ENCODE data around the gene MAP2K7.
"Not testable (repeated sequence)": the region's sequence is repeated elsewhere in the genome, so short reads cannot be mapped to it uniquely, and the experiment has no call there.

MAP2K7 gene

GRCh38 chr19:7883105-7883504 lies 20.6 kb upstream of the MAP2K7 start:
- DNase-seq (ENCODE audit: low read depth in 2 of 2) = no peak

GRCh38 chr19:7883796-7884570 lies 19.7 kb upstream of the MAP2K7 start:
- DNase-seq (ENCODE audit: low read depth in 2 of 2) = no peak

- DNase-seq (ENCODE audit: low read depth in 2 of 2) = no peak
These were observed 17.9 kb upstream of the MAP2K7 start for GRCh38 chr19:7885818-7886217.

- no peak for DNase-seq (ENCODE audit: low read depth in 2 of 2)
These were observed 16.1 kb upstream of the MAP2K7 start for GRCh38 chr19:7887408-7888144.

GRCh38 chr19:7888145-7888825 lies 15.4 kb upstream of the MAP2K7 start, which contains the start of gene LRRC8E:
Gene LRRC8E, plus strand, starts transcription at chr19:7888510. Its CDS starts 7,094 bp downstream, at chr19:7895604.
- no peak for DNase-seq (ENCODE audit: low read depth in 2 of 2)

- DNase-seq (ENCODE audit: low read depth in 2 of 2) = no peak
These were observed 14.9 kb upstream of the MAP2K7 start for GRCh38 chr19:7888826-7889217.

GRCh38 chr19:7893362-7894101 lies 10.1 kb upstream of the MAP2K7 start:
- DNase-seq (ENCODE audit: low read depth in 2 of 2) = not testable (repeated sequence)

- no peak for DNase-seq (ENCODE audit: low read depth in 2 of 2)
These were observed 8.9 kb upstream of the MAP2K7 start for GRCh38 chr19:7894612-7895309.

GRCh38 chr19:7895565-7895964 lies 8.1 kb upstream of the MAP2K7 start:
- DNase-seq (ENCODE audit: low read depth in 2 of 2) = no peak

- DNase-seq (ENCODE audit: low read depth in 2 of 2) = no peak
These were observed 6.4 kb upstream of the MAP2K7 start for GRCh38 chr19:7897292-7897691.

GRCh38 chr19:7898967-7899366 lies 4.7 kb upstream of the MAP2K7 start:
- no peak for DNase-seq (ENCODE audit: low read depth in 2 of 2)

GRCh38 chr19:7899751-7900378 lies 3.8 kb upstream of the MAP2K7 start:
- no peak for DNase-seq (ENCODE audit: low read depth in 2 of 2)

- DNase-seq (ENCODE audit: low read depth in 2 of 2) = no peak
These were observed 3.2 kb upstream of the MAP2K7 start for GRCh38 chr19:7900401-7900870.

- no peak for DNase-seq (ENCODE audit: low read depth in 2 of 2)
These were observed 2.7 kb upstream of the MAP2K7 start for GRCh38 chr19:7900931-7901330.

- DNase-seq (ENCODE audit: low read depth in 2 of 2) = no peak
These were observed 2.3 kb upstream of the MAP2K7 start for GRCh38 chr19:7901337-7901736.

GRCh38 chr19:7902796-7903243 lies 857 bp upstream of the MAP2K7 start:
- no peak for DNase-seq (ENCODE audit: low read depth in 2 of 2)

GRCh38 chr19:7904074-7905020 lies 670 bp downstream of the MAP2K7 start:
- DNase-seq (ENCODE audit: low read depth in 2 of 2) = peak in 1 of 2 donors; percentile 39

GRCh38 chr19:7905268-7905667 lies 1.6 kb downstream of the MAP2K7 start:
- no peak for DNase-seq (ENCODE audit: low read depth in 2 of 2)

- DNase-seq (ENCODE audit: low read depth in 2 of 2) = no peak
These were observed 2.2 kb downstream of the MAP2K7 start for GRCh38 chr19:7905859-7906258.
